IPS-20b (cell line): ENCODE results near the gene MYOG.

Experiments used
- H3K27ac ChIP-seq: one replicate; pipeline ENCODE4 v1.5.1; 2013; ENCODE audit warnings: low read length
- H3K27me3 ChIP-seq: 2 replicates; pipeline ENCODE4 v1.6.1; 2013; ENCODE audit warnings: mild to moderate bottlenecking, low read length, inconsistent platforms; ENCODE audit not compliant: insufficient read depth
- H3K36me3 ChIP-seq: 2 replicates; pipeline ENCODE4 v1.6.1; 2013; ENCODE audit warnings: low read depth, mild to moderate bottlenecking, inconsistent platforms, low read length, moderate library complexity; ENCODE audit not compliant: insufficient read depth
- H3K4me1 ChIP-seq: 2 replicates; pipeline ENCODE4 v1.6.1; 2013; ENCODE audit warnings: mild to moderate bottlenecking, control low read depth, inconsistent platforms, low read length, moderate library complexity; ENCODE audit not compliant: insufficient read depth
- H3K4me3 ChIP-seq: 2 replicates; pipeline ENCODE4 v1.5.1; 2013; ENCODE audit warnings: mild to moderate bottlenecking, low read length, inconsistent platforms
- H3K9ac ChIP-seq: 2 replicates; pipeline ENCODE4 v1.6.1; 2013; ENCODE audit warnings: low read depth, mild to moderate bottlenecking, inconsistent platforms, low read length, moderate library complexity
- H3K9me3 ChIP-seq: 2 replicates; pipeline ENCODE4 v1.6.1; 2013; ENCODE audit warnings: mild to moderate bottlenecking, low read depth, low read length, inconsistent platforms; ENCODE audit not compliant: insufficient read depth

The MYOG gene

DNA sequence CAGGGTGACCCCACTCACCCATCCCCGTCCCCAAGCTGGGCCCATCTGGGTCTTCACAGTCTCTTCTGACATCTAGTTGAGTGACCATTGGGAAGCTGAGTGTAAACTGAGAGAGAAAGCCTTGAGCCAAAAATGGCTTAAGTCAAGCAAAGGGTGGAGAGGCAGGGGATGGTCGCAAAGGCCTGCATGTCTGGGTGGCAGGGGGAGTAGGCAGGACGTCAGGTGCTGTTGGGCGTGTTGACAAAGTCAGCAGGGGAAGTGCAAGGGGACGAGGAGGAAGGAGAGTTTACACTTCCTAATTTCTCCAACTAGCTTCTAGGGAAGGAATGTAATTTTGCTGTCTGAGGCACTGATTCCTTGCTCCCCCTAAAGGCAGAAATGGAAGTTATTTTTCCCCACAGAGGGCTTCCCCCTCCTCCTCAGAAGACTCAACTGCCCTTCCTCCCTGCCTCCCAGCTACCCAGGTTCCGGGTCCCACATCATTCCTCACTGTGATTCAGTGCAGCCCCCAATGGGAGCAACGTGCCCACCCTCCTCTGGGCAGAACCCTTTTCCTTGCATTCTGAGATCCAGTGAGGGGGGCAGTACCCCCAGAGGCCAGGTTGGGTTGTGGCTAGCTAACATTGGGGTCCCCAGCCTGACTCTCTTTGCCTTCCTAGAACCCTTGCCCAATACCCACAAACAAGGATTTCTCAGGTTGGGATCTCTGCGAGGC is 40.5 kb upstream of the MYOG start:
- Histone ChIP-seq H3K27ac (no peak overlapping the region), H3K4me3 (peak overlapping the region; percentile 23; the same call in 1 of the 2 replicates), H3K9ac (no peak overlapping the region; the same call in 1 of the 2 replicates), H3K9me3 (no peaks in the 10 kb centered on the region), H3K27me3 (peaks cover 50% of the 10 kb centered on the region), H3K4me1 (peaks cover 9% of the 10 kb centered on the region; the same call in 1 of the 2 replicates), H3K36me3 (no peaks in the 10 kb centered on the region)

DNA sequence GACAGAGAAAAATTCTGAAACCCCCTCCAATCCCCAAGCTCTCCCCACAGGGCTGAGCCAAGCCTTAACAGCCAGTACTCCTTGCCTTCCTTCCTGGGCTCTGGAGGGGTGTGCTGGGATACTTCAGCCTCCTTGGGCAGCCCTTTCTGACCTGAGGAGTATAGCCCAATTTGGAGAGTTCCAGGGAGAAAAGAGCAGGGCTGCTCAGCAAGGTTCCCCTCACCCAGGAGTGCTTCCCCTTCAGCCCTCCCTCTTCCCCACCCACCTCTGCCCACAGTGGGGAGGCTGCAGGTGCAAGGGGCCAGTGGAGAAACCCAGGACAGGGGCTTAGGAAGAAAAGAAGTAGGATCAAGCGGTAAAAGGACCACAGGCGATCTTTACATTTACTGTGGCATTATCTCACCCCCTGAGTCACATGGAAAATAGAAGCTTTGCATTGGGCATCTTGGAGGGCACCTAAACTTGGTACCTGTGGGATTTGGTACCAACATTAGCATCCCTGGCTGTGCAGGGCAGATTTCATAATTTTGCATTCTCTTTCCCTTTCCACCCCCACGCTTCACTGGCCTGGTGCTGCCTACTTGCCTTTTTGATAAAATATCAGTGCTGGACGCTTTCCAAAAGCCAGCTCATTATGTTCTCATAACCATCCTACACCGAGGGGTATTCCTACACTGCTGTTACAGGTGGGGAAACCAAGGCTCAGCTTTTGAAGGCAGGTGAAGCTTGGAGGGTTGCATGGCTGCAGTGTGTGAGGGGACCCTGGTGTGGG is 38.9 kb upstream of the MYOG start:
- H3K9me3 ChIP-seq: no peaks in the 10 kb centered on the region
- peaks cover 45% of the 10 kb centered on the region for H3K27me3 ChIP-seq
- H3K4me3 ChIP-seq: no peak overlapping the region
- no peak overlapping the region for H3K9ac ChIP-seq
- H3K4me1 ChIP-seq: peaks cover 9% of the 10 kb centered on the region; the same call in 1 of the 2 replicates
- H3K36me3 ChIP-seq: no peaks in the 10 kb centered on the region
- H3K27ac ChIP-seq: no peak overlapping the region

- H3K9me3 ChIP-seq: no peaks in the 10 kb centered on the region
- no peak overlapping the region for H3K4me3 ChIP-seq
- H3K9ac ChIP-seq: no peak overlapping the region
- H3K36me3 ChIP-seq: no peaks in the 10 kb centered on the region
- H3K27ac ChIP-seq: no peak overlapping the region
- peaks cover 39% of the 10 kb centered on the region for H3K27me3 ChIP-seq
- H3K4me1 ChIP-seq: peaks cover 9% of the 10 kb centered on the region; the same call in 1 of the 2 replicates
These were observed 38.2 kb upstream of the MYOG start for GRCh38 chr1:203124011-203124410.

DNA sequence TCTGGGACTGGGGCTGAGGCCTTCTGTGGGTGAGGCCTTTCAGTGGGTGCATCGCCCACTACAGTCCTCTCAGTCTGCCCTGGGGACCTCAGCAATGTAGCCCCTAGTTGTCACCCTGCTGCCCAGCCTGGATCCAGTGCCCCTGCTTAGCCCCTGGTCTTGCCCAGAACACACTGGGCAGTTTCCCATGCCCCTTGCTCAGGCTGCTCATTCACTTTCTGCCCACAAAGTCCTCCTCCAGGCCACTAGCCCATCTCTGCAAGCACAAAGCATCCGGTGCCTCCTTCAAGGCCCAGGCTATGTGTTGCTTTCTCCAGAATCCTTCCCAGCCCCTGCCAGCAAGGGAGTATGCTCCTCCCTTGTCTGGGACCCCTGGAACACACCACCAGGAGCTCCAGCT is 36.3 kb upstream of the MYOG start:
- no peaks in the 10 kb centered on the region for H3K9me3 ChIP-seq
- H3K27me3 ChIP-seq: peaks cover 38% of the 10 kb centered on the region
- no peak overlapping the region for H3K27ac ChIP-seq
- no peak overlapping the region for H3K4me3 ChIP-seq
- H3K9ac ChIP-seq: no peak overlapping the region
- peaks cover 7% of the 10 kb centered on the region; the same call in 1 of the 2 replicates for H3K4me1 ChIP-seq
- no peaks in the 10 kb centered on the region for H3K36me3 ChIP-seq

DNA sequence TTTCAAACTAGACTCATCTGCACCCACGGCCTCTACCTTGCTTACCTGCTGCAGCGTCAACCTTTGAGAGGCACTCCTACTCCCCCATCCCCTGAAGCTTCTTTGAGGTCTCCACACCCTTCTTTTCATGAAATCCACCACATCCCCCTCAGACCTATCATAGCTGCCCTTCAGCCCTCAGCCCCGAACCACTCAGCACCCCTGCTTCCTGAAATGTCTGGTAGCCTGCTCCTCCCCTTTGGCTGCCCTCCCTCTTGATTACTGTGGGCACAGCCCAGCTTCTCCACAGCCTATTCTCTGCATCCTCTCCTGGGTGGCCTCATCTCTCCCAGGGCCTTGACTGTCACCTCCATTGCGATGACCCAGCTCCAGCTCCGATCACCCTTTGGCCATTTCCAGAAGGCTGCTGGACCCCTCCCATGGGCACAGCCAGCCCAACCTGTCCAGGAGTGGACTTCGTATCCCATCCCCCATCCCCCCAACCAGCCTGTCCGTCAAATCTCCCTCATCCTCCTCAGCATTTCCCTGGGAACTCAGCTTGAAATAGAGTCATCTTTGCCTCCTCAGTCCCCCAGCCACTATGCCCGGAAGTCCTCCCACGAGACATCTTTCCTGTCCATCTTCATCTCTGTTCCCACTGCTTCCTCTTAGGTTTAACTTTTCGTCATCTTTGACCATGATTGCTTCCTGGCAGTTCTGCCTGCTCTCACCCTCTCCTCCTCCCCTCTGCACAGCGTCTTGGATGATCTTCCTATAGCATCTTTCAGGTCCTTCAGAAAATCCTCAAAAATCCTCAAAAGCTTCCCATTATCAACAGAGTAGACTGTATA is 35.6 kb upstream of the MYOG start:
- H3K9me3 ChIP-seq: no peaks in the 10 kb centered on the region
- H3K27ac ChIP-seq: no peak overlapping the region
- peaks cover 38% of the 10 kb centered on the region for H3K27me3 ChIP-seq
- H3K36me3 ChIP-seq: no peaks in the 10 kb centered on the region
- no peak overlapping the region for H3K4me3 ChIP-seq
- H3K9ac ChIP-seq: no peak overlapping the region
- no peaks in the 10 kb centered on the region; the same call in 1 of the 2 replicates for H3K4me1 ChIP-seq

- Histone ChIP-seq H3K4me1 (no peaks in the 10 kb centered on the region), H3K9me3 (no peaks in the 10 kb centered on the region), H3K4me3 (no peak overlapping the region), H3K27me3 (peaks cover 35% of the 10 kb centered on the region), H3K9ac (no peak overlapping the region), H3K36me3 (no peaks in the 10 kb centered on the region), H3K27ac (no peak overlapping the region)
These were observed 34.7 kb upstream of the MYOG start for GRCh38 chr1:203120325-203121153.

DNA sequence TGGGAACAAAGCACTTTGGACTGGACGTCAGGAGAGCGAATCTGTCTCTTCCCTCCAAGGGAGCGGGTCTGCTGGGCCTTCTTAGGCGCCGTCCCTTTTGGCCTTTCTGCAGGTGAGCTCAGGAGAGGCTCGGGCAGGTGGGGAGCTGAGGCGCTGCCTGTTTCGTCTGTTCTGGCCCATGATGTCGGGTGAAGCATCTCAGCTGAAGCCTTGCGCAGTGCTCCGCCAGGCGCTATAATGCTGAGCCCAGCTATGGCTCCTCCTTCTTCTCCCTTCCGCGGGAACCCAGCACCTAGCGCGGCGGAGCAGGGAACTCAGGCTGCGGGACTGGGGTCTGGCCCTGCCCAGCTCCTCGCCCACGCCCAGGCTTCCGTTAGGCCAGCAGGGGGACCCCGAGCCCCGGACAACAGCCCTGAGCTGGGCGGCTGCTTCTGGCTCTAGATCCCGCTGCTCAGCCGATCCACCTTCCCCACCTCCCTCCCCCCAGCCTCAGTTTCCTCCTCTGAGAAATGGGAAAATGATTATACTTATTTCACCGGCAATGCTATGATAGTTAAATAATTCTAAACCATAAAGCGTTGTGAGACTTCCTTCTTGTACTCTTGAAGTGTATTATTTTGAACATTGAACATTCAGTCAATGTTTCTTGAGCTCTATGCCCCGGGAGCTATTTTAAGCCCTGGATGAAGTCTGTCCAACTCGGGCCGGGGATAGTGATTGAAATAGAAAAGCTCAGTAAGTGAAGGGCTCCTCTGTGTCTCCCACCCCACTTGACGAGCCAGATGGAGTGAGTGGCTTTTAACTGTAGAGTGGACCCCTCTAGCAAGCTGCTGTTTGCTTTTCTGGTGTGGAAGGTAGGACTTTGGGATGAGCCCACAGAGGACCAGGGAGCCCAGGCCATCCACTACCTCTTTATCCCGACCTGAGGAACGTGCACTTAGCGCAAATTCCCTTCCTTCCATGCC is 32.1 kb upstream of the MYOG start:
- Histone ChIP-seq H3K27me3 (peaks cover 38% of the 10 kb centered on the region), H3K9ac (peak overlapping the region; percentile 47; the same call in 1 of the 2 replicates)

DNA sequence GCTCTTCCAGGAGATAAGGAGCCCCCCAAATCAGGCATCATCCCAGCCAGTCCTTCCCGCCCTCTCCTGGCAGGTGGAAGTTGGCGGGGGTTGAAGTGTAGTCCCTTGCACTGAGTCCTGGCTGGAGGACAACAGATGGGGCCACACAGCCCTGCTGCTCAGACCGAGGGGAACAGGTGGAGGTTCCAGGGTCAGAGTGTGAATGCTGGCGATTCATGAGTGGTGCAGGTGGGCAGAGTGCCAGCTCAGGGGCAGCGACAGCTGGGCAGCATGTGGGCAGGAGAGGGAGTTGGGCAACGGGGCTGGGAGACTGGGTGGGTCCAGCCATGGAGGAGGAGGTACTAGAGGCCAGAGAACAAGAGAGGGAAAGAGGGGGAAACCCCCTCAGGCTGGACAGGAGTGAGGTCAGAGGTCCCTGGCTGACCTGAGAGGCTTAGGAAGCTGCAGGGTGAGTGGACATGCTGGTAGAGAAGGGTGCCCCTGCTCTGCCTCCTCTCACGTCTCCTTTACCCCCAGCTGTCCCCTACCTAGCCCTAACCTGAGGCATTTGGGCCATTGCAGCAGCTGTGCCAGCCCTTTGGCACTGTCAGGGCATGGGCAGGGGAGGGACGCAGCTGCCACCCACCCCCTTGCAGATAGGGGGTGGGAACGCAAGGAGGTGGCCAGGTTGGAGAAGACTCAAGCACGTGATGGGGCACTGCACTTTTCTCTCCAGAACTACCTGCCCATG is 30.4 kb upstream of the MYOG start:
- Histone ChIP-seq H3K9ac (no peak overlapping the region), H3K36me3 (no peaks in the 10 kb centered on the region), H3K4me3 (no peak overlapping the region), H3K4me1 (no peaks in the 10 kb centered on the region), H3K9me3 (no peaks in the 10 kb centered on the region), H3K27me3 (peaks cover 38% of the 10 kb centered on the region), H3K27ac (no peak overlapping the region)

More for the DNA sequence above, 32.1 kb upstream of the MYOG start:
- no peaks in the 10 kb centered on the region for H3K9me3 ChIP-seq
- H3K4me3 ChIP-seq: peak overlapping the region; percentile 51; the same call in 1 of the 2 replicates
- H3K27ac ChIP-seq: no peak overlapping the region
- H3K4me1 ChIP-seq: no peaks in the 10 kb centered on the region
- no peaks in the 10 kb centered on the region for H3K36me3 ChIP-seq

DNA sequence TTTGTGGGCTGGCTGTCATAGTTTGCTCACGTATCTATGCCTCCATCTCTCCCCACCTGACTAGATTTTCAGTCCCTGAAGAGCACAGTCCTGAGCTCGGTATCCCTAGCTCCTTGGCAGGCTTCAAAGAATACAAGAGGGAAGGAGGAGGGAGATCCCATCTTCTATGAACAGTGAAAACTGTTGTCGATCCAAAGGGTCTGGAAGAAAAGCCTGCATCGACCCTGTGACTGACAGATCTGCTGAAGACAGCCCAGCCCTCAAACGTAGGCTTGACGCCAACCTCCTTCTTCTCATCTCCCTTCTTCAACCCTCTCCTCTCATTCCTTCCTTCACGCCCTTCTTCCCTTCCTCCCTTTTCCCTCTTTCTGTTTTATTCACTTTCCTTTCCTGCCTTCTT is 28.4 kb upstream of the MYOG start:
- no peaks in the 10 kb centered on the region for H3K36me3 ChIP-seq
- no peak overlapping the region for H3K27ac ChIP-seq
- no peaks in the 10 kb centered on the region for H3K9me3 ChIP-seq
- peaks cover 38% of the 10 kb centered on the region for H3K27me3 ChIP-seq
- H3K4me3 ChIP-seq: no peak overlapping the region
- H3K9ac ChIP-seq: no peak overlapping the region
- H3K4me1 ChIP-seq: no peaks in the 10 kb centered on the region

DNA sequence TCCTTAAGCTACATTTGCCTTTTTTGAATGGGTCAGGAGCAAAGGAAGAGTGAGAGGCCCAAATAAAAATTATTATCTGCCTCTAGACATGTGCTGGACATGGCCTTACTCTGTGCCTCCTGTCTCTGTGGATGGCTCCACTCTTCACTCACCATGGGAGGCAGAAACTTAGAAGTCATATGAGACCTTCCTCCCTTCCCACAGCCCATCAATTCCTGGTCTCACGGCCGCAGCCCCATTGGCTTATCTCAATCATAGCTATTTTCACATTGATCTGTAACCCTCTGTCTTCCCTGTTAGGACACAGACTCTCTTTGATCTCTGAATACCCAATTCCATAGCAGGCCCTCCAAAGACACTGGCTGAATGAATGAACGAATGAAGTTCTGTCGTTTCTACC is 27.5 kb upstream of the MYOG start:
- no peak overlapping the region for H3K4me3 ChIP-seq
- H3K27me3 ChIP-seq: peaks cover 29% of the 10 kb centered on the region
- no peaks in the 10 kb centered on the region for H3K4me1 ChIP-seq
- no peaks in the 10 kb centered on the region for H3K36me3 ChIP-seq
- H3K27ac ChIP-seq: no peak overlapping the region
- no peak overlapping the region for H3K9ac ChIP-seq
- no peaks in the 10 kb centered on the region for H3K9me3 ChIP-seq
